K562 treated with DMSO at 1 percent for 12 hours (cell line): ENCODE results near the gene HAUS1. TPM values are rescaled to one million over a fixed set of nuclear protein-coding genes. Genes with fewer than 3 reads are reported as not detected.

Experiments
- total RNA-seq: library from RNA; unstranded; fragments of 300-600 nt; gene quantifications from 2 replicates; pipeline ENCODE4 v1.2.3, GENCODE V29; 2022; ENCODE audit not compliant: insufficient read depth

The HAUS1 gene
- total RNA-seq, result 30.8 and 46.0 TPM in 2 replicates

GRCh38 chr18:46104128-46104911 is at the start of gene HAUS1:
TSS of gene HAUS1 (plus strand) at chr18:46104385. CDS start at chr18:46104412, 27 bp downstream.

GRCh38 chr18:46071653-46072375 is 32.4 kb upstream of the HAUS1 start, which contains the start of gene PSTPIP2:
TSS of gene PSTPIP2 (minus strand) at chr18:46072260. CDS start at chr18:46072188, 72 bp downstream.

GRCh38 chr18:46097801-46098615 is 6.2 kb upstream of the HAUS1 start, which contains the start of gene ATP5F1A:
TSS of gene ATP5F1A (minus strand) at chr18:46098296. CDS start at chr18:46098231, 65 bp downstream.

Other genes with a start within 250 kb of the HAUS1 start
- gene EPG5, start 137.1 kb upstream of the HAUS1 start, total RNA-seq, result 1.5 and 9.7 TPM in 2 replicates
- gene PSTPIP2, start 32.1 kb upstream of the HAUS1 start, total RNA-seq, result 8.9 and 25.1 TPM in 2 replicates
- gene ATP5F1A, start 6.1 kb upstream of the HAUS1 start, total RNA-seq, result 262 and 338 TPM in 2 replicates